GM12878 (cell line): ENCODE measurements around the gene NDRG2. TPM values are rescaled to one million over a fixed set of nuclear protein-coding genes. Genes with fewer than 3 reads are reported as not detected.
A peak's percentile ranks its signal among the peaks of the same experiment; 100 is the strongest.

ENCODE experiments used
- ATAC-seq: fragments of 200-7000 bp; cut with Tn5 transposase; 3 replicates; pipeline ENCODE4 v1.9.1; 2020; ENCODE audit warnings: mild to moderate bottlenecking, moderate library complexity
- BruUV-seq: library from RNA; stranded (reverse); fragments of 400-500 nt; replicated peaks from 2 replicates; lab custom pipeline; 2021; lab: Mats Ljungman, UMichigan
- CTCF ChIA-PET: fragments of 300-600 bp; sonication (Branson Sonifier 250); formaldehyde crosslinking; extraction: SDS; loops from one replicate; lab custom pipeline; 2021; ENCODE audit warnings: inconsistent platforms; lab: Yijun Ruan, JAX
- POLR2A ChIA-PET: fragments of 350-600 bp; formaldehyde crosslinking; extraction: SDS; loops from one replicate; lab custom pipeline; 2021; ENCODE audit warnings: inconsistent platforms; lab: Charles Lee
- RAD21 ChIA-PET: fragments of 300-600 bp; sonication (Branson Sonifier 250); formaldehyde crosslinking; loops from one replicate; lab custom pipeline; 2023; ENCODE audit warnings: antibody characterized with exemption; ENCODE audit not compliant: unreplicated experiment; lab: Charles Lee
- SMC1A ChIA-PET: fragments of 300-600 bp; sonication (Branson Sonifier 250); formaldehyde crosslinking; loops from one replicate; lab custom pipeline; 2023; ENCODE audit not compliant: unreplicated experiment, uncharacterized antibody; lab: Charles Lee
- DNase-seq: peaks from one replicate; pipeline ENCODE4 v3.0.0-alpha.2; 2011; ENCODE audit warnings: low read depth, low spot score
- FAIRE-seq: peaks from 3 replicates; lab custom pipeline; 2011; peaks lifted over from hg19 to GRCh38; lab: Jason Lieb, UNC
- H2AFZ ChIP-seq: 2 replicates; pipeline ENCODE4 v1.6.0; 2011; ENCODE audit warnings: low read depth, low read length, control low read depth; ENCODE audit not compliant: control insufficient read depth
- H3K27ac ChIP-seq: 2 replicates; pipeline ENCODE4 v1.5.1; 2011; ENCODE audit warnings: control low read depth; ENCODE audit not compliant: control insufficient read depth, insufficient read depth
- H3K27me3 ChIP-seq, 2 experiments: replicated peaks in 1 of 2; 2 replicates each; pipeline versions ENCODE4 v1.6.0 to v1.6.1; 2011; ENCODE audit warnings: low read length in 1 of 2; ENCODE audit not compliant: control insufficient read depth in 2 of 2, insufficient read depth in 2 of 2
- H3K36me3 ChIP-seq, 2 experiments: 2 replicates each; pipeline ENCODE4 v1.5.1; 2011; ENCODE audit warnings: low read length in 1 of 2; ENCODE audit not compliant: control insufficient read depth in 2 of 2, insufficient read depth in 2 of 2
- H3K4me1 ChIP-seq: 2 replicates; pipeline ENCODE4 v1.6.1; 2011; ENCODE audit warnings: mild to moderate bottlenecking, low read length, moderate library complexity, mixed read lengths; ENCODE audit not compliant: control insufficient read depth, insufficient read depth
- H3K4me2 ChIP-seq: 2 replicates; pipeline ENCODE4 v1.6.0; 2011; ENCODE audit warnings: control low read depth; ENCODE audit not compliant: control insufficient read depth, insufficient read depth
- H3K4me3 ChIP-seq: fragments of 200-600 bp; sonication (generic); 2 replicates; pipeline ENCODE4 v1.5.1; 2016
- H3K79me2 ChIP-seq: 2 replicates; pipeline ENCODE4 v1.6.0; 2011; ENCODE audit warnings: low read length; ENCODE audit not compliant: control insufficient read depth, insufficient read depth
- H3K9ac ChIP-seq: 2 replicates; pipeline ENCODE4 v1.8.0; 2011; ENCODE audit warnings: low read length, control low read depth, mixed read lengths; ENCODE audit not compliant: control insufficient read depth, insufficient read depth
- H3K9me3 ChIP-seq: replicated peaks from 3 replicates; pipeline ENCODE4 v1.5.1; 2011; ENCODE audit warnings: mild to moderate bottlenecking, low read length; ENCODE audit not compliant: control insufficient read depth, insufficient read depth
- H4K20me1 ChIP-seq: 2 replicates; pipeline ENCODE4 v1.6.0; 2011; ENCODE audit not compliant: control insufficient read depth, insufficient read depth
- ASH2L ChIP-seq: fragments of 300-600, 200-600 bp; sonication (generic); IDR thresholded peaks from 2 replicates; pipeline ENCODE4 v1.6.1; 2017; ENCODE audit warnings: low read depth, mild to moderate bottlenecking, borderline replicate concordance
- DPF2 ChIP-seq: fragments of 450-650 bp; IDR thresholded peaks from 2 replicates; pipeline ENCODE4 v1.6.1; 2017; ENCODE audit warnings: mild to moderate bottlenecking
- IKZF1 ChIP-seq: fragments of 450-650 bp; conservative IDR thresholded peaks from 2 replicates; pipeline ENCODE4 v1.6.1; 2017; ENCODE audit warnings: antibody characterized with exemption, mild to moderate bottlenecking
- IKZF2 ChIP-seq, 2 experiments: fragments of 450-650 bp; IDR thresholded peaks; 2 replicates each; pipeline ENCODE4 v1.6.1; 2017; ENCODE audit warnings: mild to moderate bottlenecking in 2 of 2, moderate library complexity in 2 of 2
- KLF5 ChIP-seq: fragments of 450-650 bp; IDR thresholded peaks from 2 replicates; pipeline ENCODE4 v1.6.1; 2014; ENCODE audit warnings: mild to moderate bottlenecking; ENCODE audit not compliant: partially characterized antibody
- MEF2B ChIP-seq: fragments of 450-650 bp; IDR thresholded peaks from 2 replicates; pipeline ENCODE4 v1.6.1; 2018; ENCODE audit warnings: mild to moderate bottlenecking, moderate library complexity; ENCODE audit not compliant: partially characterized antibody, poor library complexity, severe bottlenecking
- MXI1 ChIP-seq: fragments of 150-350 bp; IDR thresholded peaks from 2 replicates; pipeline ENCODE4 v1.6.1; 2011; ENCODE audit warnings: low read depth, mild to moderate bottlenecking, inconsistent platforms, low read length, improper control_type of control experiment
- NBN ChIP-seq: fragments of 450-650 bp; IDR thresholded peaks from 2 replicates; pipeline ENCODE4 v1.6.1; 2016
- RB1 ChIP-seq: fragments of 450-650 bp; formaldehyde crosslinking; IDR thresholded peaks from 2 replicates; pipeline ENCODE4 v1.6.1; 2017; ENCODE audit warnings: mild to moderate bottlenecking, borderline replicate concordance
- RFX5 ChIP-seq: IDR thresholded peaks from 2 replicates; pipeline ENCODE4 v1.6.1; 2011; ENCODE audit warnings: low read depth, low read length, improper control_type of control experiment
- TCF12 ChIP-seq: IDR thresholded peaks from 2 replicates; pipeline ENCODE4 v1.6.1; 2011; ENCODE audit warnings: low read depth, mild to moderate bottlenecking, low read length
- YY1 ChIP-seq: IDR thresholded peaks from 2 replicates; pipeline ENCODE4 v1.6.1; 2011; ENCODE audit warnings: low read depth, mild to moderate bottlenecking, low read length
- WGBS: methylation state at CpG from one replicate; pipeline ENCODE4 v1.1.6; 2016; ENCODE audit warnings: low lambda C conversion rate; ENCODE audit not compliant: insufficient replicate concordance, insufficient coverage; ENCODE audit errors: missing lambda C conversion rate; 5-methylcytosine and 5-hydroxymethylcytosine counted together
- in situ Hi-C: fragments of 300-500 bp; cut with MboI; formaldehyde crosslinking; loops from 9 replicates; pipeline ENCODE4 v1.14.3; 2018; ENCODE audit warnings: mixed read lengths
- intact Hi-C: fragments of 100-400 bp; cut with micrococcal nuclease; formaldehyde crosslinking; loops from one replicate; pipeline ENCODE4 v1.14.2; 2022; ENCODE audit not compliant: unreplicated experiment
- polyA plus RNA-seq, 11 experiments: library from polyadenylated mRNA; depleted of rRNA in 4 of 11; unstranded in 6 of 11; stranded (reverse) in 5 of 11; fragments of >200 nt; fragmentation: Nextera tagmentation in 4 of 11; fragmentation: Illumina TruSeq in 1 of 11; extraction: Ambion mirVana in 4 of 11; extraction: Trizol in 1 of 11; gene quantifications; 1 replicate in 1 of 11; 2 replicates in 10 of 11; pipeline versions ENCODE4 v1.2.1 to v1.2.3, GENCODE V29; 2011 to 2016; ENCODE audit warnings: inconsistent platforms in 2 of 11, missing spikeins in 2 of 11, low read depth in 1 of 11
- total RNA-seq, 4 experiments: library from RNA; depleted of rRNA in 3 of 4; stranded (reverse); fragments of >200 nt in 3 of 4; fragmentation: Illumina TruSeq in 1 of 4; extraction: Trizol in 1 of 4; gene quantifications; 2 replicates each; pipeline versions ENCODE4 v1.2.1 to v1.2.3, GENCODE V29; 2013 to 2021

Gene NDRG2
- total and polyA plus RNA-seq, 10 of the 15 experiments (the other 5 are each of a cell fraction or from before 2014, with no cell fraction given): 0.15 to 0.49 TPM; not detected in 8

- intact Hi-C loops: no loop called here
- Histone ChIP-seq H3K27me3 (peaks cover 9 to 20% of the 10 kb centered on the region in 2 experiments), H3K36me3 (no peaks in the 10 kb centered on the region), H3K4me3 (peak overlapping the region; percentile 67; the same call in 1 of the 2 replicates), H4K20me1 (no peaks in the 10 kb centered on the region), H3K27ac (no peak overlapping the region), H3K4me2 (peak overlapping the region; percentile 67), H2AFZ (no peak overlapping the region), H3K79me2 (no peaks in the 10 kb centered on the region), H3K4me1 (peaks cover 29% of the 10 kb centered on the region), H3K9ac (no peak overlapping the region), H3K9me3 (no peaks in the 10 kb centered on the region)
- BruUV-seq: no TSS peak
- ChIA-PET POLR2A (interaction anchor here (0.6 to 2.6 kb wide), 3 partner anchors 33 to 1720 kb away, joined by 4 to 21 read pairs (median 6); no protein-coding TSS in a partner anchor), SMC1A (interaction anchor here (1.0 to 3.1 kb wide), 6 partner anchors 20 to 57 kb away, joined by 3 to 30 read pairs (median 8); no protein-coding TSS in a partner anchor), CTCF (interaction anchor here (1.0 to 5.6 kb wide), 9 partner anchors 8 to 101 kb away, joined by 3 to 100 read pairs (median 16); partner anchors contain the start of gene TMEM253), RAD21 (interaction anchor here (0.6 to 3.0 kb wide), 12 partner anchors 17 to 1203 kb away, joined by 3 to 42 read pairs (median 7); no protein-coding TSS in a partner anchor)
- in situ Hi-C loops: no loop called here
- FAIRE-seq (peak; percentile 61), DNase-seq (no peak), ATAC-seq (no peak)
- TF ChIP-seq RFX5 (no peak), KLF5 (no peak), MXI1 (no peak)
- WGBS: 0% methylated on average over 4 of the region's 4 CpGs
Measured at GRCh38 chr14:21072031-21072473, 47.2 kb upstream of the NDRG2 start.

- Histone ChIP-seq H3K36me3 (no peaks in the 10 kb centered on the region), H4K20me1 (no peaks in the 10 kb centered on the region), H3K79me2 (no peaks in the 10 kb centered on the region), H3K27ac (no peak overlapping the region), H3K27me3 (peaks cover 9 to 20% of the 10 kb centered on the region in 2 experiments), H3K9me3 (no peaks in the 10 kb centered on the region), H2AFZ (peak overlapping the region; percentile 18; the same call in 1 of the 2 replicates), H3K4me1 (peaks cover 29% of the 10 kb centered on the region), H3K9ac (no peak overlapping the region; the same call in 1 of the 2 replicates), H3K4me2 (peak overlapping the region; percentile 67), H3K4me3 (peak overlapping the region; percentile 67)
- in situ Hi-C loops: no loop called here
- ATAC-seq: peak; percentile 82
- FAIRE-seq: peak; percentile 52
- ChIA-PET RAD21 (interaction anchor here (0.6 to 3.0 kb wide), 13 partner anchors 18 to 1202 kb away, joined by 3 to 42 read pairs (median 7); no protein-coding TSS in a partner anchor), POLR2A (interaction anchor here (0.6 to 2.6 kb wide), 4 partner anchors 33 to 1721 kb away, joined by 3 to 21 read pairs (median 5); no protein-coding TSS in a partner anchor), SMC1A (interaction anchor here (0.6 to 3.1 kb wide), 8 partner anchors 8 to 427 kb away, joined by 3 to 30 read pairs (median 6); no protein-coding TSS in a partner anchor), CTCF (interaction anchor here (0.7 to 5.6 kb wide), 12 partner anchors 8 to 100 kb away, joined by 3 to 100 read pairs (median 8); partner anchors contain the start of gene TMEM253)
- DNase-seq: peak; percentile 51
- no TSS peak for BruUV-seq
- WGBS: 2% methylated on average over 27 of the region's 37 CpGs
- intact Hi-C loops: loop anchor here (1.0 kb wide), 1 partner anchor 33 kb away; no protein-coding TSS in a partner anchor
- TF ChIP-seq MEF2B: peak; percentile 36
- no peak for TF ChIP-seq ASH2L
- no peak for TF ChIP-seq YY1
- TF ChIP-seq NBN: peak; percentile 75; the same call in 1 of the 2 replicates
- TF ChIP-seq TCF12: peak; percentile 78; the same call in 1 of the 2 replicates
- no peak for TF ChIP-seq RB1
- TF ChIP-seq IKZF2 (IDR thresholded peaks at IDR 0.05): peak; percentile 39 to 40; a peak in 3 of 4 replicates
- peak; percentile 66 for TF ChIP-seq IKZF1
- peak; percentile 51; the same call in 1 of the 2 replicates for TF ChIP-seq DPF2
Measured at GRCh38 chr14:21071225-21072030, 46.6 kb upstream of the NDRG2 start.
